ENCODE data around the gene FSCN2.

The FSCN2 gene

DNA sequence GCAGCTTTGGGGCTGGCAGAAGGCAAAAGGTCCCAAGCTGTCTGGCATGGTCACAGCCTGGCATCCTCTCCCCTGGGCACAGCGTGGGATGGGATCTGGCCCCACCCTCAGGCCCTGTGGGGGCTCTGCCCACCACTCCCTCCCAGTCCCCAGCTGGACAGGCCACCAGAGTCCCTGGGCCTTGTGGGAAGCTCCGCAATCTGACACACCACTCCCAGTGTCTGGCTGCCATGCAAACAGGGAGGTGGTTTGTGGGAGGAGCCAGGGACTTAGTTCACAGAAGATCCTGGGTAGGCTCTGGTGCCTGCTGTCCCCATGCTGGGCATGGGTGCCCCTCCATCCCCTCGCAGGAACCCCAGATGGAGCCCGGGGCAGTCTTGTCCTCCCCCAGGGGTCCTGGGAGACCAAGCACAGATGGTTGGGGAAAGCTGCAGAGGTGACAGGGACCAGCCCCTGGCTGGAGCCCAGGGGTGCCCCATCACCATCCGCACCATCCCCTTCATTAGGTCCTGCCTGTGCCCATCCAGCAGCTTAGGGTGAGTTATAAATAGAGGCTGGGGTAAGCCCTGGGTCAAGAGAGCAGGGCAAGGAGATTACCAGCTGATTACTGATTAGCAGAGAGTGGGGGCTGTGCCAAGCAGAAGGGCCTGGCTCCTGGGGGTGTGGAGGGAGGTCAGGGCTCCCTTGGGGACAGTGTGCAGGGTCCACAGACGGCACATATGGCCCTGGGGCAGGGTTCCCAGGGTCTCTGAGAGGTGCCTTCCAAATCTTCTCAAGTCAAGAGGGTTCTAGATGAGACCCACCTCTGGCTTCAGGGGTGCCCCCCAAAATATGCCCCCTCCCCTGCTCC lies 6.2 kb downstream of the FSCN2 start:
- no peak for TF ChIP-seq ZNF274 (IDR thresholded peaks at IDR 0.05; ENCODE audit: low read depth, low read length)
- H3K4me3 ChIP-seq (ENCODE audit: low read length), result no peak overlapping the region

DNA sequence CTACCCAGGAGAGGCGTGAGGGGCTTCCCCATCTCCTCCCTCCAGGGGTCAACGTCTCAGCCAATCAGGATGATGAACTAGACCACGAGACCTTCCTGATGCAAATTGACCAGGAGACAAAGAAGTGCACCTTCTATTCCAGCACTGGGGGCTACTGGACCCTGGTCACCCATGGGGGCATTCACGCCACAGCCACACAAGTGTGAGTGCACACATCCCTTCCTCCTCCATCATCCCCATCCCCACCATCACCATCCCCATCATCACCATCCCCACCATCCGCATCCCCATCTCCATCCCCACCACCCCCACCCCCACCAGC lies 6.8 kb downstream of the FSCN2 start:
- TF ChIP-seq ZNF274 (IDR thresholded peaks at IDR 0.05; ENCODE audit: low read depth, low read length), result no peak

DNA sequence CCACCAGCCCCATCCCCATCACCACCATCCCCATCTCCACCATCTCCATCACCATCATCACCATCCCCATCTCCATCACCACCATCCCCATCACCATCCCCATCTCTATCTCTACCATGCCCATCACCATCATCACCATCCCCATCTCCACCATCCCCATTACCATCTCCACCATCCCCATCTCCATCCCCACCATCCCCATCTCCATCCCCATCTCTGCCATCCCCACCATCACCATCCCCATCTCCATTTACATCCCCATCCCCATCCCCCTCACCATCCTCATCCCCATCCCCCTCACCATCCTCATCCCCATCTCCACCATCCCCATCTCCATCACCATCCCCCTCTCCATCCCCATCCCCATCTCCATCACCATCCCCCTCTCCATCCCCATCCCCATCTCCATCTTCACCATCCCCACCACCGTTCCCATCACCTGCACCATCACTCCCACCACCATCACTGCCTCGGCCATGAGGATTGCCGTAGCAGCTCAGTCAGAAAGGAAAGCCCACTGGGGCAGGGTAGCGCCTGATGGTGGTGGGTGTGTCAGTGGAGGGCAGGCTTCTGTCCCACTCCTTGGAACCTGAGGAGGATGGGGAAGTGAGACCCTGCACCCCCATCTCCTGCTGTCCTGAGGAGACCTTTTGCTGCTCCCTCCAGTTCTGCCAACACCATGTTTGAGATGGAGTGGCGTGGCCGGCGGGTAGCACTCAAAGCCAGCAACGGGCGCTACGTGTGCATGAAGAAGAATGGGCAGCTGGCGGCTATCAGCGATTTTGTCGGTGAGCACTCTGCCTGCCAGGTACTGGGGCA lies 7.5 kb downstream of the FSCN2 start:
- no peak overlapping the region for H3K4me3 ChIP-seq (ENCODE audit: low read length)
- TF ChIP-seq ZNF274 (IDR thresholded peaks at IDR 0.05; ENCODE audit: low read depth, low read length), result no peak

More for the DNA sequence above, 6.8 kb downstream of the FSCN2 start:
- no peak overlapping the region for H3K4me3 ChIP-seq (ENCODE audit: low read length)

DNA sequence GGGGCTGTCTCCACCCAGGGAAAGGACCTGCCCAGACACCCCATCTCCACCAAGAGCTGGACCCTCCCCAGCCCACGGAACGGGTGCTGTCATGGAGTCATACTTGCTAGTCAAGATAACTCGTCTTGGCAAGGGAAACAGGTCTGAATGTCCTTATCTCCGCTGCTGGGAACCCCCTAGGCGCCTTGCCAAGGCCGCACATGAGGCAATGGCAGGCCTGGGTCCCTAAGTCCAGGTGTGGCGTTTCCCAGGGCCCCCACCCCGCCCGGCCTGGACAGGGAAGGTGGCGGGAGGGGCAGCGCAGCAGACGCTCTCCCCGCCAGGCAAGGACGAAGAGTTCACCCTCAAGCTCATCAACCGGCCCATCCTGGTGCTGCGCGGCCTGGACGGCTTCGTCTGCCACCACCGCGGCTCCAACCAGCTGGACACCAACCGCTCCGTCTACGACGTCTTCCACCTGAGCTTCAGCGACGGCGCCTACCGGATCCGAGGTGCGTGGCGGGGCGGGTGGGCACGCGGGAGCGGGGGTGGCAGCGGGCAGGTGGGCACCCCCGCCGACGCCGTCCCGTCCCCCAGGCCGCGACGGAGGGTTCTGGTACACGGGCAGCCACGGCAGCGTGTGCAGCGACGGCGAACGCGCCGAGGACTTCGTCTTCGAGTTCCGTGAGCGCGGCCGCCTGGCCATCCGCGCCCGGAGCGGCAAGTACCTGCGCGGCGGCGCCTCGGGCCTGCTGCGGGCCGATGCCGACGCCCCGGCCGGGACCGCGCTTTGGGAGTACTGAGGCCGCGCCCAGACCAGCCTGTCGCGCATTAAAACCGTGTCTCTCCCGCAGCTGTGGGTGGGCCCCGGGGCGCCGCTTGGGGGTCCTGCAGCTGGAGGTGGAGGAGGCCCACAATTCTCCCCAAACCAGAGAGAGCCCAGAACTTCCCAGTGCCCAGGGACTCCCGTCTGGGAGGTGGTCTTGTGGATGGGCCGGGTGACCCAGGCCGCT lies 8.4 kb downstream of the FSCN2 start:
- no peak overlapping the region for H3K4me3 ChIP-seq (ENCODE audit: low read length)
- TF ChIP-seq ZNF274 (IDR thresholded peaks at IDR 0.05; ENCODE audit: low read depth, low read length), result no peak

DNA sequence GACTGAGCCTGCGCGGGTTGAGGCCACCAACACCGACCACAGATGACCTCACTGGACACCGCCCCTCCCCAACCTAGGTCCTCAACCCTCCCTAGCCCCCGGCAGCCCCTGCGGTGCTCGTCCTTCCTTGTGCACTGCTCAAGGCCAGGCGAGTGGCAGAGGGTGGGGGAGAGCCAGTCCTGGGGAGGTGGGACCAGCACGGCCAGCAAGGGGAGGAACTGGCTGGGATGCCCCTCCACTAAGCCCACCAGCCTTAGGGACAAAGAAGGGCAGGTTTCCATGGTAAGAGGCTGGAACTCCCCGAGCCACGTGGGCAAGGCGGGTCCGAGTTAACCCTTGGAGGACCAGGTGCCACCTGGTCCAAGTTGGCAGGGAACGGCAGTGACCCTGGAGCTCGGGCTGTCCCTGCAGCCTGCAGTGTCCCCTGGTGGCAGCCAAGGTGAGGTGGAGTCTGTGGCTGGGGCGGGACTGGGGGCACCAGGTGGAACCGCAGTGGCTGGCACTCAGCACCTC lies 9.2 kb downstream of the FSCN2 start:
- TF ChIP-seq ZNF274 (IDR thresholded peaks at IDR 0.05; ENCODE audit: low read depth, low read length), result no peak
- H3K4me3 ChIP-seq (ENCODE audit: low read length), result no peak overlapping the region

DNA sequence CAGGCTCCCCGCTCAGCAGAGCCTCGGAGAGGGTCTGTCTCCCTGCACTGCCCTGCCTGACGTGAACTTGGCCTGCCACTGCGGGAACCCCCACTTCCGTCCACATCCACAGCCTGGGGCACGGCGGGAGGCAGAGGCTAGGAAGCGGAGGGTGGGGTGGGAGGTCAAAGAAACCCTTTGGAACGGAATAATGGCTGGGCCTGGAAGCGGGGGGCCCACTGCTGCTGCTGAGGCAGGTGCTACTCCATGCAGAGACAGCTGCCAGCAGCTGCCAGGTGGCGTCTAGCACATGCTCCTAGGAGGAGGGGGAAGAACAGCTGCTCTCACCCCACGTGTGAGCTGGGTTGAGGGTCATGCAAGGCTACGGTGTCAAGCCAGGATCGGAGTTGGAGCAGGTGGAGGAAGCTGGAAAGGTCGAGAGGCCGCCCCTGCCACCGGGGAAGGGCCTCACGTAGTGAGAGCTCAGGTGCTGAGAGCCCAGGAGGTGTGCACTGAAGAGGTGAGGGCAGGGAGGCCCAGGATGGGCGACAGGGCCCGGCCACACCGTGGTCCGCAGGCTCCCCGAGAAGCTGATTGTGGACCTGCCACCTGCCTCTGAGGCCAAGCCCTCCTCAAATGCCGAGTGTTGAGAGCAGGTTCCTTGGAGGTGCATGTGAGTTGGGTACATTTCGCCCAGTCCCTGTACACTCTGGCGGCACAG lies 9.8 kb downstream of the FSCN2 start:
- H3K4me3 ChIP-seq (ENCODE audit: low read length), result no peak overlapping the region
- no peak for TF ChIP-seq ZNF274 (IDR thresholded peaks at IDR 0.05; ENCODE audit: low read depth, low read length)

DNA sequence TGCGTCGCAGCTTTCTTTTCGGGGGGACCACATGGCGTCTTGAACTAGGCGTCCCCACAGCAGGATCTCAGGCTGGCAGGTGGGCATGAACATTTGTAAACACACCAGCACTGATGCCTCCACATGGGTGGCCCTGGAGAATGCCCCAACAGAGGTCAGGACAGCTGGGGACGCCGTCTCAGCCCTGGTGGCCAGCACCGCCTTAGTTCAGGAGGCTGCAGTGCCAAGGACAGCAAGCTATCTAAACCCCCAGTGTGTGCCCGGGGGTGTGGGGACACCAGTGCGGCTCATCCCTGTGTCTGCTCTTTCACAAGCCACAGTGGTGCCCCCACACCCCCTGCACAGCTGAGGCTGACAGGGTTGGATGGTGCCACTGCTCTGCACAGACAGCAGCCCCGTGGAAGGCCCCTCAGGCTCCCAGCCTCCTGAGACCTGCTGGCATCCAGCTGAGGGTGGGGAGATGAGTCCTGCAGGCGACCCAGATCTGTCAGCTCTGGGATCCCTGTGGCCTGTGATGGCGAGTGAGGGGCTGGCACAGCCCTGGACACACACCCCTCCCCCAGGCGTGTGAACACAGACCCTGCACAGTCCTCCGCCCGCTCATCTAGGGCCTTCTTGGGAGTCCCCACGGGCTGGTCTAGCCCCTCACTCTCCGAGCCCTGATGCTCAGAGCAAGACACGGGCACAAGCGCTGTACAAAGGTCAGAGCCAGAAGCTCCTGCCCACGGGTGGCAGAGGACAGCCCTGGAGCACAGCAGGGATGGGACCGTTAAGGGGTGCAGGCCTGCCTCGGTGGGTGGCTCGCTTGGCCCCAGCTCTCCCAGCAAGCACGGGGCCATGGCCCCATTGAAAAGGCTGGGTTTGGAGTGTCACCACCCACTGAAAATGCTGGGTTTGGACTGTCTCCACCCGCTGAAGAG lies 10.7 kb downstream of the FSCN2 start:
- TF ChIP-seq ZNF274 (IDR thresholded peaks at IDR 0.05; ENCODE audit: low read depth, low read length), result no peak
- H3K4me3 ChIP-seq (ENCODE audit: low read length), result no peak overlapping the region

DNA sequence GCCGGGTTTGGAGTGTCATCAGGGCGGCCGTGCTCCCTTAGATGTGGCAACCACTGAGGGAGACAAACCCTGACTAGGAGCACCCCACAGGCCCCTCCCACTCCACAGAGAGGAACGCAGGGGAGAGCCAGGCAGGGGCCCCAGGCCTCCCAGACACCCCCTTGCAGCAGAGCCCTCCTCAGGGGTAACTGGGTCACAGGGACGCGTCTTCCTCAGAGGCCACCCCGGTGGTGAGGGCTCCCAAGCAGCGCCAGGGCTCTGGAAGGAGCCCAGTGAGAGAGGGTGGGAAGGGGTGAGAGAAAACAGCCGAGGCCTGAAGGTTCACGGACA lies 11.4 kb downstream of the FSCN2 start:
- TF ChIP-seq ZNF274 (IDR thresholded peaks at IDR 0.05; ENCODE audit: low read depth, low read length), result no peak
- H3K4me3 ChIP-seq (ENCODE audit: low read length), result no peak overlapping the region

DNA sequence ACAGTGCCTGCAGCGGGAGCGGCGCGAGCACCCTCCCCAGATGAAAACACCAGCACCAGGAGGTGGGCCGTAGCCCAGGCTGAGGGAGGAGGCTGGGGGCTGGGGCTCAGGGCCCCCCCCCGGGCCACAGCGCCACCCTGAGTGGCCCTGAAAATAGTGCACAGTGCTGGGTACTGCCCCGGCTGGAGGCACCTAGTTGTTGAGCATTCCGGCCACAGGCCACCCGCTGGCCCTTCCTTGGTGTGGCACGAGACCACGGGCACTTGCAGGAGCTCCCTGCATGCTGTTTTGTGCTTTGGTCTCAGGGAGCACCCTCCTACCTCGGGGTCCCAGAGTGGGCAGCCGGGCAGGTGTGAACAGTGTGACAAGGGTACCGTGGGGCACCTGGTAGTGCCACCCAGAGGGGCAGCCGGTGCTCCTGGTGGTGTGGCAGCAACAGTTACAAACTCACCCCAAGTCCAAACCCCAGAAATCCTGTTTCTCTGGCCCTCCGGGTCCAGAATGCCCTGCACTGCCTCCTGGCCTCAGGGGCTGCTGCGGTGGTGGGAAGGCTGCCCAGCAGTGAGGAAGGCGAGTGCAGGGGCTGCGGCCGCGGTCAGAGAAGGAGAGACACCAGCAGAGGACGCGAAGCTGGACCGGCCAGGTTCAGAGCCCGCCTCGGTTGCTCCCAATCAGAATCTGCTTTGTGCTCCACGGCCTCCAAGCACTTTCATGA lies 11.9 kb downstream of the FSCN2 start:
- no peak overlapping the region for H3K4me3 ChIP-seq (ENCODE audit: low read length)
- TF ChIP-seq ZNF274 (IDR thresholded peaks at IDR 0.05; ENCODE audit: low read depth, low read length), result no peak

DNA sequence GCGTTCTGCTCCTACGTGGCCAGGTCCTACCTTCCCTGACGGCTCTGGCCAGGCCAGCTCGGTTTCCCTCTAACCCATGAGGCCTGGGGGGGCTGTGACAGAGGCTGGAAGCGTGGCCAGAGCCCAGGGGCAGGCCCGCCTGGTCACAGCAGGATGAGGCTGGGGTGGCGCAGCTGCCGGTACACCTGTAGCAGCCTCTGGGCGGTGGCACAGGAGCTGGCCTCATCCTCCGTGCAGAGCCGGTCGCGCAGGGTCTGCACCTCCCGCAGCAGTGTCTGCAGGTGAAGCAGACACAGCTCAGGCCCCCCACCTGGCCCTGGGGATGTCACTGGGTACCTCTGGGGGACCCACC lies 12.5 kb downstream of the FSCN2 start:
- no peak overlapping the region for H3K4me3 ChIP-seq (ENCODE audit: low read length)
- no peak for TF ChIP-seq ZNF274 (IDR thresholded peaks at IDR 0.05; ENCODE audit: low read depth, low read length)

DNA sequence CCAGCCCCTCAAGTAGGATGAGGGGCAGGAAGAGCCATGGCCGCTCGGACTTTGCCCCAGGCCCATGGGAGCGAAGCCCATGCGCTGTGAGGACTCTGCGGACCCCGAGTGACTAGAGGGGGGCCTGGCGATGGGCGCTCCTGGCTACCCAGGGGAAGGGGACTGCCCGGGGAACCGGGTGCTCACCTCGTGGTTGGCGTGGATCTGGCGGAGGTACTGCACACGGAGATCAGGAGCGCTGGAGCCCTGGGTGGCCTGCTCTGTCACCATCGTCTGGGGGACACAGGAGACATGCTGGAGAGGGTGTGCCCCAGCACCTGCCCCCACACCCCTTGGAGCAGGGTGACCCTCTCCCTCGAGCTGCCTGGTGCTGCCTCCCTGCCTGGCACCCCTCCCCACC lies 12.9 kb downstream of the FSCN2 start:
- no peak for TF ChIP-seq ZNF274 (IDR thresholded peaks at IDR 0.05; ENCODE audit: low read depth, low read length)
- no peak overlapping the region for H3K4me3 ChIP-seq (ENCODE audit: low read length)

Measured in GM08714 (cell line).